ENCODE measurements around the gene ARL5A.

The ARL5A gene

DNA sequence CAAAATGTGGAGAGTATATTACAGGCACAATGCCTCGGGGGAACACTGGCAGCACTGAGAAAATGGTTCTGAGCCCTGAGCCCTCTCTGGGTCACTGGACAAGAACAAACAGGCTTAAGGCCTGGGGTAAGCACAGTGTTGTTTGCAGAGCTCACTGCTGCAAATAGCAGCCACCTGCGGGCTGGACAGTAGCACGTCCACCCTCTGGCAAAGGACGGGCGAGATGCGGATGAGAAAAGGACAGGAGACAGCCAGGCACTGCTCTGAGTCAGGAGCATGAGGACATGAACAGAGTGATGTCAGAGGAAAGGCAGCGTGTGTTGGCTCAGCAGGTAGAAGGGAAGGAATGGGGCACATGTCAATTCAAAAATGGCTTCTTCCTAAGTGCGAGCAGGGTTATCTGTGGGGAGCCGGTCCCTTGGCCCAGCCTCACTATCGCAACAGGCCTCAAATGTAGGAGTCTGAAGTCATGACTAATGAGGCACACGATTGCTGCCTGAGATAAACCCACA lies 68.0 kb downstream of the ARL5A start:
- FAIRE-seq (no peak), DNase-seq (ENCODE audit: insufficient read length, low spot score) (no peak)
- TF ChIP-seq CTCF (IDR thresholded peaks at IDR 0.05; ENCODE audit: insufficient read depth, missing control alignments), result no peak

GRCh38 chr2:151758744-151759143 lies 69.5 kb downstream of the ARL5A start:
- DNase-seq (ENCODE audit: insufficient read length, low spot score), result no peak
- no peak for TF ChIP-seq CTCF (IDR thresholded peaks at IDR 0.05; ENCODE audit: insufficient read depth, missing control alignments)
- FAIRE-seq, result no peak

- DNase-seq (ENCODE audit: insufficient read length, low spot score), result no peak
- FAIRE-seq, result no peak
These were observed 70.4 kb downstream of the ARL5A start for GRCh38 chr2:151757861-151758260.

GRCh38 chr2:151756820-151757219 lies 71.4 kb downstream of the ARL5A start:
- FAIRE-seq (no peak), DNase-seq (ENCODE audit: insufficient read length, low spot score) (no peak)
- no peak for TF ChIP-seq CTCF (IDR thresholded peaks at IDR 0.05; ENCODE audit: insufficient read depth, missing control alignments)

More at GRCh38 chr2:151757861-151758260, 70.4 kb downstream of the ARL5A start:
- no peak for TF ChIP-seq CTCF (IDR thresholded peaks at IDR 0.05; ENCODE audit: insufficient read depth, missing control alignments)

- FAIRE-seq (no peak), DNase-seq (ENCODE audit: insufficient read length, low spot score) (no peak)
- no peak for TF ChIP-seq CTCF (IDR thresholded peaks at IDR 0.05; ENCODE audit: insufficient read depth, missing control alignments)
These were observed 73.8 kb downstream of the ARL5A start for GRCh38 chr2:151754253-151754897.

DNA sequence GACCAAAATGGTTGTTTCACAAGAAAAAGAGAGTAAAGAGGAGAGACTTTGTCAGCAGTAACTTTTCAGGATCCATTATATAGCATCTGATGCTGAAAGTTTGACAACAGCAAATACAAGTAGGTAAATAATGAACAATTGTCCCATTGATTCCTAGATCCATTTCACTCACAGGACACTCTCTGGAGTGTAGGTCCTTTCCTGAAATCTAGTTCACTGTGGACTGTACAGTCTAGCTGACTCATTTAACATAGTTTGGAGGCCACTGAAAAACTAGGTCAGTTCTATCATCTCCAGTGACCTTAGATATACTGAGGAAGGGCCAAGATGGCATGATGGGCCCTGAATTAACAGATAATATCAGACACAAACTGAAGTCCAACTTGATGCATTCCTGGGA lies 74.7 kb downstream of the ARL5A start:
- no peak for TF ChIP-seq CTCF (IDR thresholded peaks at IDR 0.05; ENCODE audit: insufficient read depth, missing control alignments)
- no peak for FAIRE-seq
- no peak for DNase-seq (ENCODE audit: insufficient read length, low spot score)
